WTC11 (cell line): ENCODE data around the gene LTBP1. TPM values are rescaled to one million over a fixed set of nuclear protein-coding genes. Genes with fewer than 3 reads are reported as not detected.

ENCODE experiments used
- ATAC-seq: fragments of 200-7000 bp; cut with Tn5 transposase; 2 replicates; pipeline ENCODE4 v1.10.0; 2021; ENCODE audit warnings: mild to moderate bottlenecking, moderate library complexity
- CTCF ChIA-PET: fragments of 300-600 bp; sonication (Branson Sonifier 250); formaldehyde crosslinking; loops from one replicate; lab custom pipeline; 2021; ENCODE audit warnings: antibody characterized with exemption; lab: Charles Lee
- POLR2A ChIA-PET: fragments of 350-600 bp; sonication (Branson Sonifier 250); formaldehyde crosslinking; loops from one replicate; lab custom pipeline; 2021; ENCODE audit warnings: antibody characterized with exemption; lab: Charles Lee
- DNase-seq: peaks from one replicate; pipeline ENCODE4 v3.0.0; 2021; ENCODE audit warnings: low spot score
- H3K27ac Mint-ChIP-seq: 2 replicates; pipeline ENCODE4 v1.8.0; 2021; ENCODE audit warnings: mixed read lengths
- H3K27me3 Mint-ChIP-seq: 2 replicates; pipeline ENCODE4 v1.8.0; 2021; ENCODE audit warnings: low read depth, mild to moderate bottlenecking, moderate library complexity, mixed read lengths
- H3K36me3 Mint-ChIP-seq: 2 replicates; pipeline ENCODE4 v1.8.0; 2021; ENCODE audit warnings: mixed read lengths
- H3K4me1 Mint-ChIP-seq: 2 replicates; pipeline ENCODE4 v1.8.0; 2022; ENCODE audit warnings: mixed read lengths
- H3K4me3 Mint-ChIP-seq: 2 replicates; pipeline ENCODE4 v1.8.0; 2021; ENCODE audit warnings: mild to moderate bottlenecking, moderate library complexity, mixed read lengths
- H3K9me3 Mint-ChIP-seq: 2 replicates; pipeline ENCODE4 v1.8.0; 2021; ENCODE audit warnings: mixed read lengths
- CDX4 ChIP-seq: fragments of 250-450 bp; sonication (Bioruptor Pico); IDR thresholded peaks from 2 replicates; pipeline ENCODE4 v1.9.0; 2021; ENCODE audit warnings: moderate library complexity, mild to moderate bottlenecking, inconsistent platforms, borderline replicate concordance
- CREB1 ChIP-seq: sonication (generic); formaldehyde crosslinking; IDR thresholded peaks from 2 replicates; pipeline ENCODE4 v1.8.0; 2023; ENCODE audit warnings: mild to moderate bottlenecking, missing genetic modification reagents
- ERG ChIP-seq: fragments of 250-450 bp; sonication (Bioruptor Pico); IDR thresholded peaks from 2 replicates; pipeline ENCODE4 v1.8.0; 2021; ENCODE audit warnings: mild to moderate bottlenecking
- FOXK1 ChIP-seq: sonication (generic); formaldehyde crosslinking; IDR thresholded peaks from 2 replicates; pipeline ENCODE4 v1.8.0; 2022; ENCODE audit warnings: mild to moderate bottlenecking, moderate library complexity, missing genetic modification reagents
- FOXP4 ChIP-seq: sonication (generic); formaldehyde crosslinking; IDR thresholded peaks from 2 replicates; pipeline ENCODE4 v1.8.0; 2022; ENCODE audit warnings: mild to moderate bottlenecking, missing genetic modification reagents
- GABPB1 ChIP-seq: sonication (generic); formaldehyde crosslinking; IDR thresholded peaks from 2 replicates; pipeline ENCODE4 v1.8.1; 2023; ENCODE audit warnings: mild to moderate bottlenecking, missing genetic modification reagents
- HMGA2 ChIP-seq: fragments of 250-450 bp; sonication (Bioruptor Pico); IDR thresholded peaks from 2 replicates; pipeline ENCODE4 v1.4.0; 2021; ENCODE audit warnings: mild to moderate bottlenecking, moderate library complexity
- IRF2 ChIP-seq: sonication (generic); formaldehyde crosslinking; IDR thresholded peaks from 2 replicates; pipeline ENCODE4 v1.8.0; 2022; ENCODE audit warnings: low read depth, missing genetic modification reagents, borderline replicate concordance
- JAZF1 ChIP-seq: fragments of 250-450 bp; sonication (Bioruptor Pico); IDR thresholded peaks from 2 replicates; pipeline ENCODE4 v1.9.0; 2021; ENCODE audit warnings: moderate library complexity, mild to moderate bottlenecking, inconsistent platforms
- KAT7 ChIP-seq: sonication (generic); formaldehyde crosslinking; IDR thresholded peaks from 2 replicates; pipeline ENCODE4 v1.8.1; 2023; ENCODE audit warnings: missing genetic modification reagents, mild to moderate bottlenecking, borderline replicate concordance
- RORB ChIP-seq: fragments of 250-450 bp; sonication (Bioruptor Pico); IDR thresholded peaks from 2 replicates; pipeline ENCODE4 v1.9.0; 2021; ENCODE audit warnings: mild to moderate bottlenecking
- TP53 ChIP-seq: sonication (generic); formaldehyde crosslinking; IDR thresholded peaks from 2 replicates; pipeline ENCODE4 v1.8.1; 2023; ENCODE audit warnings: mild to moderate bottlenecking, missing genetic modification reagents
- ZNF121 ChIP-seq: sonication (generic); formaldehyde crosslinking; IDR thresholded peaks from 2 replicates; pipeline ENCODE4 v1.8.0; 2023; ENCODE audit warnings: missing genetic modification reagents
- ZNF232 ChIP-seq: sonication (generic); formaldehyde crosslinking; IDR thresholded peaks from 2 replicates; pipeline ENCODE4 v1.8.0; 2022; ENCODE audit warnings: mild to moderate bottlenecking, missing genetic modification reagents
- ZNF263 ChIP-seq: sonication (generic); formaldehyde crosslinking; IDR thresholded peaks from 2 replicates; pipeline ENCODE4 v1.8.1; 2022; ENCODE audit warnings: low read depth, mild to moderate bottlenecking, moderate library complexity, missing genetic modification reagents
- ZNF396 ChIP-seq: fragments of 250-450 bp; sonication (Bioruptor Pico); IDR thresholded peaks from 2 replicates; pipeline ENCODE4 v1.8.0; 2021; ENCODE audit warnings: mild to moderate bottlenecking, moderate library complexity, borderline replicate concordance
- ZNF423 ChIP-seq: fragments of 250-450 bp; sonication (Bioruptor Pico); IDR thresholded peaks from 2 replicates; pipeline ENCODE4 v2.1.2; 2022; ENCODE audit warnings: mild to moderate bottlenecking, moderate library complexity
- total RNA-seq: library from RNA; stranded (reverse); gene quantifications from 3 replicates; pipeline ENCODE4 v1.2.3, GENCODE V29; 2021
- TF ChIP-seq, protein P1 (sequence below): fragments of 250-450 bp; sonication (Bioruptor Pico); IDR thresholded peaks from 2 replicates; pipeline ENCODE4 v1.9.0; 2021; ENCODE audit warnings: mild to moderate bottlenecking
- TF ChIP-seq, protein P2 (sequence below): sonication (generic); formaldehyde crosslinking; IDR thresholded peaks from 2 replicates; pipeline ENCODE4 v1.8.1; 2023; ENCODE audit warnings: mild to moderate bottlenecking, missing genetic modification reagents, moderate library complexity
- TF ChIP-seq, protein P3 (sequence below): sonication (generic); formaldehyde crosslinking; IDR thresholded peaks from 2 replicates; pipeline ENCODE4 v1.8.1; 2023; ENCODE audit warnings: mild to moderate bottlenecking, moderate library complexity, missing genetic modification reagents

The LTBP1 gene
- total RNA-seq, 1 experiment from 2014 or later: 33.6 TPM

DNA sequence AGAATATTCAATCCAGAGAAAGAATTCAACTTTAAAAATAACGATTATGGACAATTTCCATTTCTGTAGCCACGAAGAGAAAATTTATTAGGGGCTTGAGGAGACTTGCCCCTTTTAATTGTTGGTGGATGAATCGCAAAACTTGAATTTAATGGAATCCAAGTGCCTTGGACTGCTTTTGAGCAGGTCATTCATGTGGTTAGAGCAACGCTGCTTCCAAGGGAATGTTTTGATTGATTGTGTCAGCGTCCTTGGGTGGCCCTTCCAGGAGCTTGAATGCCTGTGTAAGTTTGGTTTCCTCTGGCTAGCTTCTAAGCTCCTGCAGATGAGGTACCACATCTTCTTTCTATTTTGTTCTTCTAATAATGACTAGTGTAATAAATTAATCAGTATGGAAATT, 213.4 kb downstream of the LTBP1 start (continued):
- TF ChIP-seq FOXP4 (CRISPR knock-in tag) (no peak), TP53 (CRISPR knock-in tag) (no peak), ZNF232 (CRISPR knock-in tag) (no peak), RORB (CRISPR knock-in tag) (no peak), IRF2 (CRISPR knock-in tag) (no peak)
- TF ChIP-seq, protein P1, sequence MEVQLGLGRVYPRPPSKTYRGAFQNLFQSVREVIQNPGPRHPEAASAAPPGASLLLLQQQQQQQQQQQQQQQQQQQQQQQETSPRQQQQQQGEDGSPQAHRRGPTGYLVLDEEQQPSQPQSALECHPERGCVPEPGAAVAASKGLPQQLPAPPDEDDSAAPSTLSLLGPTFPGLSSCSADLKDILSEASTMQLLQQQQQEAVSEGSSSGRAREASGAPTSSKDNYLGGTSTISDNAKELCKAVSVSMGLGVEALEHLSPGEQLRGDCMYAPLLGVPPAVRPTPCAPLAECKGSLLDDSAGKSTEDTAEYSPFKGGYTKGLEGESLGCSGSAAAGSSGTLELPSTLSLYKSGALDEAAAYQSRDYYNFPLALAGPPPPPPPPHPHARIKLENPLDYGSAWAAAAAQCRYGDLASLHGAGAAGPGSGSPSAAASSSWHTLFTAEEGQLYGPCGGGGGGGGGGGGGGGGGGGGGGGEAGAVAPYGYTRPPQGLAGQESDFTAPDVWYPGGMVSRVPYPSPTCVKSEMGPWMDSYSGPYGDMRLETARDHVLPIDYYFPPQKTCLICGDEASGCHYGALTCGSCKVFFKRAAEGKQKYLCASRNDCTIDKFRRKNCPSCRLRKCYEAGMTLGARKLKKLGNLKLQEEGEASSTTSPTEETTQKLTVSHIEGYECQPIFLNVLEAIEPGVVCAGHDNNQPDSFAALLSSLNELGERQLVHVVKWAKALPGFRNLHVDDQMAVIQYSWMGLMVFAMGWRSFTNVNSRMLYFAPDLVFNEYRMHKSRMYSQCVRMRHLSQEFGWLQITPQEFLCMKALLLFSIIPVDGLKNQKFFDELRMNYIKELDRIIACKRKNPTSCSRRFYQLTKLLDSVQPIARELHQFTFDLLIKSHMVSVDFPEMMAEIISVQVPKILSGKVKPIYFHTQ: no peak
- TF ChIP-seq, protein P2, sequence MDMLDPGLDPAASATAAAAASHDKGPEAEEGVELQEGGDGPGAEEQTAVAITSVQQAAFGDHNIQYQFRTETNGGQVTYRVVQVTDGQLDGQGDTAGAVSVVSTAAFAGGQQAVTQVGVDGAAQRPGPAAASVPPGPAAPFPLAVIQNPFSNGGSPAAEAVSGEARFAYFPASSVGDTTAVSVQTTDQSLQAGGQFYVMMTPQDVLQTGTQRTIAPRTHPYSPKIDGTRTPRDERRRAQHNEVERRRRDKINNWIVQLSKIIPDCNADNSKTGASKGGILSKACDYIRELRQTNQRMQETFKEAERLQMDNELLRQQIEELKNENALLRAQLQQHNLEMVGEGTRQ (CRISPR knock-in tag): no peak

DNA sequence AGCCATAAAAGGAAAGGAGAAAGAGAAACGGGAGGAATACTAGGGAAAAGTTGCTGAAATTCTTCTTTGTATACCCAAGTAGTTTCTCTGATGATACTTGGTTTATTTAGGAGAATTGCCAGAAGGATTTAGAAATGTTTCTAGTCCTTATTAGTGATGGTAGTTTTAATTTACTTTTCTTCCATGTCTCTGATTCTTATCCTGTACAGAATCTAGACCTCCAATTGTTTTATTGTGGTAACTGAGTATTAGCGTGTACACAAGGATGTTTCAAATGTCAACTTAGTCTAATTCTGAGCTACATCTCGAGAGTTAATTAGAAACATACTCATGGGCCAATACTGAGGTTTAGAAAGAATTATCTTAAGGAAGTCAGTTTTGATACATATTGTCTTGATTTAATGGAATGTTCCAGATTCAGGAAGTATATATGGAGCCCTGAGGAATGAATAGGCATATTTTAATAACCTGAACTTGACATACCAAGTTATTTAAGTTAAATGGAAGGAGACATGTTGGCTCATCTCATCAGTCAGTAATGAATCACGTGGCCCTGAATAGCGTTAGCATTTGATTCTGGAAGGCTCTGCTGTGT, 219.6 kb downstream of the LTBP1 start:
- H3K4me3 Mint-ChIP-seq: no peak overlapping the region
- POLR2A ChIA-PET: interaction anchor here (0.6 kb wide), 1 partner anchor 11 kb away, joined by 3 read pairs; no protein-coding TSS in a partner anchor
- ATAC-seq: no peak

More for the DNA sequence above, 219.6 kb downstream of the LTBP1 start:
- TF ChIP-seq ERG (CRISPR knock-in tag) (no peak), CDX4 (CRISPR knock-in tag) (no peak), ZNF121 (CRISPR knock-in tag) (no peak), ZNF396 (CRISPR knock-in tag) (no peak), JAZF1 (no peak), GABPB1 (CRISPR knock-in tag) (no peak), KAT7 (CRISPR knock-in tag) (no peak), CREB1 (CRISPR knock-in tag) (no peak), HMGA2 (CRISPR knock-in tag) (no peak), ZNF263 (CRISPR knock-in tag) (no peak), FOXK1 (CRISPR knock-in tag) (no peak), ZNF423 (CRISPR knock-in tag) (no peak)
- TF ChIP-seq, protein P3, sequence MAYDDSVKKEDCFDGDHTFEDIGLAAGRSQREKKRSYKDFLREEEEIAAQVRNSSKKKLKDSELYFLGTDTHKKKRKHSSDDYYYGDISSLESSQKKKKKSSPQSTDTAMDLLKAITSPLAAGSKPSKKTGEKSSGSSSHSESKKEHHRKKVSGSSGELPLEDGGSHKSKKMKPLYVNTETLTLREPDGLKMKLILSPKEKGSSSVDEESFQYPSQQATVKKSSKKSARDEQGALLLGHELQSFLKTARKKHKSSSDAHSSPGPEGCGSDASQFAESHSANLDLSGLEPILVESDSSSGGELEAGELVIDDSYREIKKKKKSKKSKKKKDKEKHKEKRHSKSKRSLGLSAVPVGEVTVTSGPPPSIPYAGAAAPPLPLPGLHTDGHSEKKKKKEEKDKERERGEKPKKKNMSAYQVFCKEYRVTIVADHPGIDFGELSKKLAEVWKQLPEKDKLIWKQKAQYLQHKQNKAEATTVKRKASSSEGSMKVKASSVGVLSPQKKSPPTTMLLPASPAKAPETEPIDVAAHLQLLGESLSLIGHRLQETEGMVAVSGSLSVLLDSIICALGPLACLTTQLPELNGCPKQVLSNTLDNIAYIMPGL (CRISPR knock-in tag): no peak
- Mint-ChIP-seq H3K27me3 (no peaks in the 10 kb centered on the region), H3K27ac (no peak overlapping the region), H3K4me1 (peaks cover 31% of the 10 kb centered on the region), H3K9me3 (peaks cover 9% of the 10 kb centered on the region; the same call in 1 of the 2 replicates), H3K36me3 (peaks cover 6% of the 10 kb centered on the region)
- DNase-seq: no peak
- CTCF ChIA-PET: no interaction called here
